Myocyte (in vitro differentiated cells): ENCODE measurements around the gene PIMREG. TPM values are rescaled to one million over a fixed set of nuclear protein-coding genes. Genes with fewer than 3 reads are reported as not detected.
"Not testable (repeated sequence)": the region's sequence is repeated elsewhere in the genome, so short reads cannot be mapped to it uniquely, and the experiment has no call there.

Source experiments
- DNase-seq: peaks from one replicate; pipeline ENCODE4 v3.0.0-alpha.2; 2012; ENCODE audit warnings: low read depth
- total RNA-seq: library from RNA; depleted of rRNA; stranded (reverse); fragments of >200 nt; gene quantifications from 2 replicates; pipeline ENCODE4 v1.2.3, GENCODE V29; 2014

Gene PIMREG
- total RNA-seq, 1 donor from 2014 or later, result 1.0 TPM

DNA sequence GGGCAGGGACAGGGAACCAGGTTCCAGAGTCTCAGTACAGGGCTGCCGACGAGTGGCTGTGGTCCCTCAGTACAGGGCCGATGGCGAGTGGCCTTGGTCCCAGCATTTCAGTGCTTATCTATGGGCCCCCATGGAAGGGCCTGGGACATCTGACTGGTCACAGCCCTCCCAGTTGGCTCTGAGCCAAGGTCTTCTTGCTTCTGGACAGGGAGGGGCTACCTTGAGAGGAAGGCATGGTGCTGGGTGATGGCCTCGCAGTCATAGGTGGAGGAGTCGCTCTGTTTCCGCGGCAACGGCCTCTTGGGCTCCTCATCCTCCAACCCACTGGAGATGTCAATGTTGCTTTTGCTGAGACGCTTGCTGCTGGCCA, 32.5 kb downstream of the PIMREG start:
- DNase-seq, result no peak

DNA sequence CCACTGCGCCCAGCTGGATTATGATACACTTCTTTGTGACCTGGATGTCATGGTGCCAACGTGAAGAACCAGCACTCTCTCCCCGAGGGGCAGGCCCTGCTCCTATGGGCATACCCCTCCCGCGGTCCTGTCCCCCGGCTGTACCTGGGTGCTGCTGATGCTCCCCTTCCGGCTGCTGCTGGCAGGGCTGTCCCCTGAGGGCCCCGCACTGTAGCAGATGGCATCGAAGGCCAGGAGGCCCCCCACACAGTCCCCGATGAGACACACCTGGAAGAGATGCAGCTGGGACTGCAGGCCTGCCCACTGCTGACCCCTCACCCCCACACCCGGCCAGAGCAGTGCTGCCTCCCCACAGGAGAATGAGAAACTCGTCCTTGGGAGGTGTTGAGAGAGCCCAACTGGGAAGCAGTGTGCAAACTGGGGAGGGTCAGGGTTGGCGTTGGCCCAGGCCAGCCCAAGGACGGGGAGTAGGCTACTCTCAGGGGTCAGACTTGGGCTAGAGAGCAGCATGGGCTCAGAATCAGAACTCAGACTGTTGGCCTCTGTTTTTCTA, 33.7 kb downstream of the PIMREG start:
- DNase-seq, result no peak

DNA sequence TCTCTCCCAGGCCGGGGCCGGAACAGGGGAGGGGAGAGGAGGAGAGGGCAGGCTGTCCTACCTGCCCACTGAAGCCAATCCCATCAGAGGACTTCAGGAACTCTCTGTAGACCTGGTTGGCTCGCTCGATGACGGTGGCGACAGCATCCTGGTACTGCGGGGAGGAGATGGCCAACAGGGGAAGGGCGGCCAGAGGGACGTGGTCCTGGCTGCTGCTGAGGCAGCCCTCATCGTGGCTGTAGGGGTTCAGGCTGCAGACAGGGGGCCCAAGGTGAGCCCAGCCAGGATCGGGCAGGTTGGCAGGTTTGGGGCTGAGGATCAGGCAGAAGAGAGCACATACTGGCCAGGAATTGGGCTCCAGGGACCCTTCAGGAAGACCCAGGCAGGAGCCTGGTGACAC, 34.2 kb downstream of the PIMREG start:
- DNase-seq, result no peak

DNA sequence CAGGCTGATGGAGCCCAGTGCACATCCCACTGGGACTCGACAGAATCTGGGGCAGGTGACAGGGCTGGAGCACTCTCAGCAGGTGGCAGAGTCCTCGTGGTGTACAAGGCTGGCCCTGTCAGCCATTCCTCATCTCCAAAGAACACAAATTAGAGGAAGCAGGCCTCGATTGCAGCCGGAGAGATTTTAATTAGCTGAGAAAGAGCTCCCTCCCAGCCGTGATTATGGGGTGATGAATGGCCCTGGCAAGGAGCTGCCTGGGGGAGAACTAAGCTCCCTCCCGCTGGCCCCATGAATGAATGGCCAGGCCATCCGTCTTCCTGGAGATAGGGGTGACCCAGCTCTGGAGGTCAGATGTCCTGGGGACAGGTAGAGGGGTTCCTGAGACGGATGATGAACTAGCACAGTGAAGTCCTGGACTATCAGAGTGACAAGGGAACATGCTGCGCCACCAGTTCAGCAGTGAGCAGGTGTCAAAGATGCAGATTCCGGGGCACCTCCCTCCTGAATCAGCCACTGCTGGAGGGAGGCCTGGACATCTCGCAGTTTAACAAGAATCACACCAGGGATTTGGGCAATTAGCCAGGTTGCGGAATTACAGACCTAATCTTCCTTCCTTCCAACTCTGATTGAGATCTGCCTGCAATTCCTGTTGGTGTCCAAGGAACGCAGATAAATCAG, 35.5 kb downstream of the PIMREG start:
- DNase-seq, result no peak

DNA sequence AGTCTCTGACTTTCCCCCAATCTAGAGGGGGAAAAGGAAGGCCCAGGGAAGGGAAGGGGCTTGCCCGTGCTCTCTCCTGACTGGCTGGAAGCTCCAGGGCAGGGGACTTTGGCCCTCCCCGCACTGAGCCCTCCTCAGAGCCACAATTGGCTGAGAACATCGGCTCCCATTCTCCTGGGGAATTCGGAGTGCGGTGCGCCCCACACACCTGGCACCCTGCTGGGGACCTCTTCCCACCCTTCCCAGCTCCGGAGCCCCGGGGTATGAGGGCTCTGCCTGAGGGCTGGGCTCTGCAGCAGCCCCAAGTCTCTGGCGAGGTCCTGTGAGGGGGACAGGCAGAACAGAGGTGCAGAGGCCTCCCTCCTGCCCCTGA, 36.0 kb downstream of the PIMREG start:
- DNase-seq, result no peak

DNA sequence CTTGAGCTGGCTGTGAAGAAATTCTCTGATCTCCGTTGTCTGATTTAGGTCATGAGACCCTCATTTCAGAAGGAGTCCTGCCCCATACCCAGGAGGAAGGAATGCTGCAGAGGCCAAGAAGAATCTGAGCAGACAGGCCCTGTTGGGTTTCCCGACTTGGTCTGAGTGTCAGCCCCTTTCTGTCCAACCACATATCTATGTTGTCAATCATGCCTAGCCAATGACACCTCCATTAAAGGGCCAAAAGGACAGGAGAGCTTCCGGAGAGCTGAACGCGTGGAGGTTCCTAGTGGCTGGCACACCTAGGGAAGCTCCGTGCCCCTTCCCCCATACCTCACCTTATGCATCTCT, 37.8 kb downstream of the PIMREG start:
- no peak for DNase-seq

DNA sequence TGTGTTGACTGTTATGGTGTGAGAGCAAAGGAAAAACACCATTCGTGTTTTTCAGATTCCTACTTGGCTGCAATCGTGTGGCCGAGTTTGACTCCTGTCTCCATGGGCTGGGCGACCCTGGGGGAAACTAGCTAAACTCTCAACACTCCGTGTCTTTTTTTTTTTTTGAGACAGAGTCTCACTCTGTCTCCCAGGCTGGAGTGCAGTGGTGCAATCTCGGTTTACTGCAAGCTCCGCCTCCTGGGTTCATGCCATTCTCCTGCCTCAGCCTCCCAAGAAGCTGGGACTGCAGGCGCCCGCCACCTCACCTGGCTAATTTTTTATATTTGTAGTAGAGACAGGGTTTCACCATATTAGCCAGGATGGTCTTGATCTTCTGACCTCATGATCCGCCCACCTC, 38.5 kb downstream of the PIMREG start:
- DNase-seq, result not testable (repeated sequence)

DNA sequence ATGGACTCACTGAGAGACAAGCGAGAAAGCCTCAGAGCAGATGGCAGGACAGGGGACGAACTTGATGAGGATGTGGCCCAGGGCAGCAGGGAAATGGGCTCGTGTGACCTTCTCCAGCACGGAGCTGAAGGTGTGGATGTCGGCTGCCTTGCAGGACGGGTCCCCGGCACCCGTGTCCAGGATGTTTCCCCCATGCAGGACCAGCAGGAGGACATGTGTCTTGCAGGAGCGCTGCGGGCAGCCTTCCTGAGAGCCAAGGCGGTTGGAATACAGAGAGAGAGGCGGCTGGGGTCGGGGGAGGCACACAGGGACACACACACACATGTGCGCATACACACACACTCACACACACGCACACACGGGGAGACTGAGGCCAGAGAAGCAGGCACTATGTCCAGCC, 39.3 kb downstream of the PIMREG start:
- DNase-seq, result no peak

DNA sequence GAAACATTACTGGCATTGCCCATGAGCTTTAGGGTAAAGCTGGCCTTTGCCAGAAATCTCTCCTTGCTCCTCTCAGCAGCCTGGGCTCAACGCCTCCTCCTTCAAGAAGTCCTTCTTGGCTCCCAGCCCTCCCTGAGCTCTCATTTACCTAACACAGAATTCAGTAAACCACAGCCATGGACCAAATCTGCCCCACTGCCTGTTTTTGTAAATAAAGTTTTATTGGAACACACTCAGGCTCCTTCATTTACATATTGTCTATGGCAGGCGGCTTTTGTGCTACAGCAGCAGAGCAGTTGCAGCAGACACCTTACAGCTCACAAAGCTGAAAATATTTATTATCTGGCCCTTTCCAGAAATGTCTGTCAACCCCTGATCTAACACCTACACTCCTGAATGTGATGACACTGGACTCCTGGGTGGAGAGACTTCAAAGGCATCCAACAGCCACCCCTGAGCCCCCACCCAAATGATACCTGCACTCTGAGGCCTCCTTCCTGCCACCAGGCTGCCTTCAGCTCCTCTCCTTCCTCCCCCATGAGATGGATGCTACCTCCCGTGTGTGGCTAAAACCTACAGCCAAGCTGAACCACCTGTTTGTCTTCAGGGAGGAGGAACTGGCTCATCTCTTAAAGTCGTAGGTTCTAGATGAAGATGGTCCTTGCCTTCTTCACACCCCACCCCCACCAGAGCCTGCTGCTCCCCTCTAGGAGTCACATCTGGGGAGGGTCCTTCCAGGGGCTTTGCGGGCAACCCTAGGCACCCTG, 41.6 kb downstream of the PIMREG start:
- no peak for DNase-seq

DNA sequence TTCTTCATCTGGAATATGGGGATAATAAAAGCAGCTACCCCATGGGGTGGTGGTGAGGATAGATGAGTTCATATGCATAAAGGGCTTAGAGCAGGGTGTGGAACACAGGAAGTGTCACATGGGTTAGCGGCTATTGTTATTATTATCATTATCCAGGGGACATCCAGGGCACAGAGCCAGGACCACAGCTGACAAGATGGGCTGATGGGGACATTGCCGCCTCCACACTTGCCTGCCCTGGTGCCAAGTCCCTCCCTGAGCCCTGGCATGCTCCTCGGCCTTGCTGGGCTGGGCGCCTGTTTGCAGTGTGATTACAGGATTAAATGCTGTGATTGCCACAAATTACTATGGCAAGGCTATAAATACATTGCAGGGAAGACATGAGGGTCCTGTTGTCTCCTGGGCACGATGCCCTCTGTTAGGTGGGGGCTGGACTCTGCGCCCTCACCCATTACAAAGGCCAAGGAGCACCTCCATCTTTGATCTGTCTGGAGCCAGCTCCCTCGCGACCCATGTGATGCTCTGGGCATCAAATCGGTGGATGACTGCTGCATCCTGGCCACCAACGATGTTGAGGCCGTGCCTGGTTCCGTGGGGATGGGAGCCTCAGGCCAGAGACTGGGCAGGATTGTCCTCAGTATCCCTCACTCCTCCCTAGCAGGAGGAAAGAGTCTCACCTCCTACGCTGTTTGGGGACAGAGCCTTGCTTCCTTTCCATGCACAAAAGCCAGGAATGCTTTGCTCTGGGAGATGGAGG, 43.2 kb downstream of the PIMREG start:
- DNase-seq, result peak; percentile 81

DNA sequence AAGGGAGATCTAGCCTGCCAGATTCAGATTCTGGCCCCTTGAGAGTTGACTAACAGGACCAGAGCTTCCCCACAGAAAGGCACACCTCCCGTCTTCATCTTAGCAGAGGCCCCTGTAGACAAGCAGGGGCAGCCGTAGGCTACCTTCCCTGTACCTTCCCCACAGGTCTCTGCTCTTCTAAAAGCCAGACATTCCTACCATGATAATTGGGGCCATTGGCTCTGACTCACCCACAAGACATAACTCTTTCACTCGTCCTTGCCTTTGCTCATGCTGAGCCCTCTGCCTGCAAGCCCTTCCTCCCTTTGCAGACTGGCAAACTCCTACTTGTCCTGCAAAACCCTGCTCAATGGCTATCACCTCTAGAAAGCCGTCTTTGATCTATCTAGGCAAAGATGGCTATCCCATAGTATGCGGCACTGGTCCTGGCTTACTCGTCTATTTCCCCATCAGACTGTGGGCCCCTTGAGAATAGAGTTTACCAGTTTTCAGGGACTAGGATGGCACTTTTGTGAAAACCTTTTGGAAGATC, 43.8 kb downstream of the PIMREG start:
- no peak for DNase-seq

DNA sequence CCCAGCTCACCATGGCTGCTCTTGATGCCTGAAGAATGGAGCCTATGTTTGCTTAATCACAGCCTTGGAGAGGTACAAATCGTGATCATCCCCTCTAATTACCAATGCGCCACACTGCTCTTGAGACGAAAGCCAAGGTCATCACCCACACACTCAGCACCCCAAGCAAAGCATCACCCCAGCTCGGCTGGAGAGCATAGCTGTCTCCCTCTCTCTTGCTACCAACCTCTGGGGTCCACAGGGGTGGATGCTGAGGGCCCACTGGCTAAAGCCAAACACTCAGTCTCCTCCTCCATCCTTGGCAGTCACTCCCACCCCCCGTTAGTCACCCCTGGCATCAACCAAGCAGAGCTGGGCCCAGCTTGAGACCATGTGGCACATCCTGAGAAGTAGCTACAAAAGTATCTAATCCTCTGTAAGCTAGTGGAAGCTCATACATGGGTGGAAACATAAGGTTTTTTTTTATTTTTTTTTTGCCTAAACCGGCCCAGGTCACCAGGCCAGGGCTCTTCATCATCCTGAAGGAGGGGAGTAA, 44.8 kb downstream of the PIMREG start:
- DNase-seq, result no peak

DNA sequence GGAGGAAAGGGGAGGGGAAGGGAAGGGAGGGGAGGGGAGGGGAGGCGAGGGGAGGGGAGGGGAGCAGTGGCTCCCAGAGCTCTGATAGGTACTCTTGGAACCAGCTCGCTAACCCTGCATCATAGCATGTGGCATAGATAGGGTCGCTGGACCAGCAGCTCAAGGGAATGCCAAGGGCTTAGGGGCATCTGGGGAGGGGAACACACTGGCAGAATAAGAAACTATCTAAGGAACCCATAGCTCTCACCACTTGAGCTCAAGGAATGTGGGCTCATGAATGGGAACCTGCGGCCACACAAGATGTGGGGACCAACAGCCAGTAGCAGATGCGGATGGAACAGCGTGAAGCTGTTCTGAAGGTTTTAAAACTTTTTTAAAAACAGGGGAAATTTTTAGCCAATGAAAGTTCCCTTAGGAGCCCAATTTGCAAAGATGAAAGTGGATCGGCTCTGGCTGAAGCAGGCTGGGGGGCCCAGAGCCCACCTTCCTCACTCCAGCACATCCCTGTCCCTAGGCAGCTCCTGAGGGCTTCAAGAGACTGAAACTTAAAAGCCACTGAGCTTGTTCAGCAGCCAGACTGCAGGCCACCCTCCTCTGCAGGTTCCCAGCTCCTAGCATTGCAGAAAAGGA, 46.9 kb downstream of the PIMREG start:
- DNase-seq, result no peak

DNA sequence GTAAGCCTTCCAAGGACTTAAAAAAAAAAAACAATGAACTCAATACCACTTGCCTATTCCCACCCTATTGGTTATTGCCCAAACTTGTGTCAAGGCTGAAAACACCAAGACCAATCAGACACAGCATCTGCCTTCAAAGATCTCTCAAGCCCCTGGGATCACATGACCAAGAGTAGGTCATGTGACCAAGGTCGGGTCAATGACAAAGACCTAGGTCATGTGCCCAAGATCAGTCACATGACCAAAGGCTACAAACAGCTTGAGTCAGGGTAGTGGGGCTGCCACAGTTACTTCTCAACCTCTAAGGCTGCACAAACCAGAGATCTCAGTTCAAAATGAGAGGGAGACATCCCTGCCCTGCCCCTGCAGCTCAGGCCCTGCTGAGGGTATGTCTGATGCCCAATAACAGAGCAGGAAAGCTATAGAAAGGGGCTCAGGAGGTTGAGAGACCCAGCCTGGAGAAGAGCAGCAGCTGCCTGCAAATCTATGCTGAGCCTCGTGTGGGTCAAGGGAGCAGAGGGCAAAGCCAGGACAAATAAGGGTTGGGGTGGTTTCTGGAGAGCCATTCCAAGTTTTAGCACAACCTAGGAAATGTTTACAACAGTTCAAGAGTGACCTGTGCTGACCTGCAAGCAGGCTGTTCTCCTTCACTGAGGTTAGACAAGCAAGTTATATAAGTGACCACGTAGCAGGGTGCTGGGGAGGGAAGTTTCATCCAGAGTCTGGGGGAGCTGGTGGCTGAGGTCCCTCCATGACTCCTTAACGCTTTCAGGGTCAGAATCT, 48.8 kb downstream of the PIMREG start:
- DNase-seq, result no peak

DNA sequence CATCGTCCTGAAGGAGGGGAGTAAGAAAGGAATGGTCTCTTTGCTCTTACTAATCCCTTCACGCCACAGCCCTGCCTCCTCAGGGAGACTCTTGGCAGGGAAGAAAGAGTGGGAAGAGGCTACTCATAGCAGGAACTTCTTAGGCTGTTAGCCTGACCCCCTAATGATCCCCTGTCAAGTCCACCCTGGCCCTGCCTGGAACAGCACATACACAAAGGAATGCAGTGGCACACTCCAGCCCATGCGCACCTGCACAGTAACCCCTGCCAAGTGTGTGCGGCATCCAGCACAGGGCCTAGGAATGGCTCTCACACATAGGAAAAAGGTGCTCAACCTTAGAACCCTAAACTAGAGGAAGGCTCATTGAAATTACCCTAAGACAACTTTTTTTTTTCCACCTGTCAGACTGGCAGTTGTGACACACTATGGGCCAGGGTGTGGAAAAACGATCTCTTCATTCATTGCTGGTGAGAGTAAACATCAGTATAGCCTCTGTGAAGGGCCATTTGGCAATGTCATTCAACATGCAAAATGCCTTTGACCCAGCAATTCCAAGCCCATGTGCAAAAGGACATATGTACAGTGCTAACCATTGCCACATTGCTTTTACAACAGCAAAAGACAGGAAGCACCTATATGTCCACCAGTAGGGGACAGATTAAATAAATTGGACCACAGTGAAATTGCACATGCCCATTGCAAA, 50.1 kb downstream of the PIMREG start:
- DNase-seq, result no peak

DNA sequence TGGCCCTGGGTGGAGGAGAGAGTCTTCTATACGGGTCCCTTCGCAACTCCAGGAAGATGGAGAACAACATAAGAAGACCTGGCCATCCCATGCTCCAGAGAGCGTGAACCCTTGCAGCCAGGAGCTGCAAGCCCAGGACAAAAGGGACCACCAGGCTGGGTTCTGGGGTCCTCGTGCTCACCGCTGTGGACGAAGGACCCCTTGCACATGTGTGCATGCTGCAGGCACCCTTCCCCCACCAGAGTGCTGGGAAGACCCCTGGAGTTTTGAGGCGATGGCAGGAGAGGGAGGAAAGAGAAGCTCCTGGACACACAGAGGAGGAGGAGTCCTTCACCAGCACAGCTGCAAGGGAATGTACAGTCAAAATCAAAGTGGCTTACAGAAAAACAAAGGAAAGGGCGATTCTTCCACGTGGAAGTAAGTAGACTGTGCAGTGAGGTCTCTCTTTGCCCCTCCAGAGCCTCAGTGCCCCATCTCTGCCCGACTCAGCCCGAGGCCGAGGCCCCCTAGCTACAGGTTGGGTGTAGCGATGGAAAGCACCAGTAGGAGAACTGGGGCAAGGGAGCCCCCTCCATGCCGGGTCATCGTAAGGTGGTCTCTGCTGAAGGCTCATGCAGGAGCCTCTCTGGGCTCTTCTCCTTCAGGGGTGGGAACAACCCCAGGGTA, 51.3 kb downstream of the PIMREG start:
- DNase-seq, result no peak

DNA sequence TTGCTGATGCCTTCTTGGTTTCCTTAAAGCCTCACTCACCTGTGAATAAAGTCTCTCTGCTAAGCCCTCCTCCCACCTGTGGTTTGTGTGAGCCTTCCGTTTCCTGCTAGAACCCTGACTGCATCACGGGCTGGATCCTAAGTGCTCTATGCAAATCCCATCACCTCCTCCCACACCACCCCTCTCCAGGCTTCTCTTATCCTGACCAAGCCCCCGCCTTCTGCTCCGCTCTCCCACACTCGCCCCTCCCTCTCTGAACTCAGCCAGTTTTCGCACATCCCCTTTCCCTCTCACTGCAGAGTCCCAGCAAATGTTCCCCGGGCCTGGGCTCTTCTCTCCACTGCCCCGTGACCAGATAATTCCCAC, 51.8 kb downstream of the PIMREG start:
- no peak for DNase-seq

DNA sequence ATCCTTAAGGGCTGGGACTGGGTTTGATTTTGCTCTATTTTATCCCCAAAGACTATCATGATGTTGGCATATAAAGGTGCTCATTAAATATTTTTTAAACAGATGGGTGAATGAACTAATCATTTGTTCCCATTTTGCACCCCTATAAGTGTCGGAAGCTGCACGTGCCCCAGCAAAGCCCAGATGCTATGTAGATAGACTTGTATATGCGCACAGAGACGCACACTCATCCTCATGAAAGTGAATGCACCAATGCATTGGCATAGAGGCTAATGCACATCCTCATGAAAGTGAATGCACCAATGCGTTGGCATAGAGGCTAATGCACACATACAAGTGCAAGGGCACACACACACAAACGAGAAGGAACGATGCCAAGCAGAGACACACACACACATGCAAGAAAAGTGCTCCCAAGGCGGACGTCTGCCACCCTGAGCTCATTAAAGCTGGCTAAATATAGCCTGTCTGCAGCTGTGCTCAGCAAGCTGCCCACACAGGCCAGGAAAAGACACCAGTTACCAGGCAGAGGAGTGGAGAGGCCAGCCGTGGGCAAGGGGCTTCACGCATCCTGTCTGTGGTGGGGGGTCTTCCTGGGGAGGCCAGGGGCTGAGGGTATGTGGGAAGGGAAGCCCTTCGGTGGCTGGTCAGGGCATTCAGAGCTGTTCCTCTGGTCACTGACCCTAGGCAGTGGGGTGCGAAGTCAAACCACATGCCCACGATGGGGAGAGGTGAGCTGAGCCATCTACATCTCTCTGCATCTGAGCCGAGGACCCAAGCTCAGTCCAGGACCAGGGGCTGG, 52.6 kb downstream of the PIMREG start:
- peak; percentile 76 for DNase-seq
